GM18951 (cell line): ENCODE data around the gene STK33.
A peak's percentile ranks its signal among the peaks of the same experiment; 100 is the strongest.

Experiments used
- POLR2A ChIP-seq: IDR thresholded peaks from 4 replicates; pipeline ENCODE4 v1.6.1; 2011; ENCODE audit warnings: mild to moderate bottlenecking; ENCODE audit not compliant: insufficient read length, insufficient read depth; ENCODE audit errors: extremely low read depth
- in situ Hi-C: fragments of 300-500 bp; cut with MboI; formaldehyde crosslinking; loops from one replicate; pipeline ENCODE4 v1.12.0; 2022; ENCODE audit warnings: low sequenced_read_pairs, mixed read lengths, inconsistent platforms; ENCODE audit not compliant: unreplicated experiment

STK33 gene

GRCh38 chr11:8356216-8356615, 237.8 kb downstream of the STK33 start:
- in situ Hi-C loops = no loop called here
- TF ChIP-seq POLR2A = no peak

- in situ Hi-C loops = no loop called here
- TF ChIP-seq POLR2A = no peak
These were observed 238.6 kb downstream of the STK33 start for GRCh38 chr11:8355416-8355742.

GRCh38 chr11:8354622-8355415, 239.2 kb downstream of the STK33 start:
- in situ Hi-C loops = no loop called here
- no peak for TF ChIP-seq POLR2A

GRCh38 chr11:8352876-8353505, 241.0 kb downstream of the STK33 start:
- in situ Hi-C loops = no loop called here
- TF ChIP-seq POLR2A = no peak

- in situ Hi-C loops = no loop called here
- no peak for TF ChIP-seq POLR2A
These were observed 241.7 kb downstream of the STK33 start for GRCh38 chr11:8352103-8352875.

- in situ Hi-C loops = no loop called here
- no peak for TF ChIP-seq POLR2A
These were observed 242.8 kb downstream of the STK33 start for GRCh38 chr11:8351223-8351622.

GRCh38 chr11:8347978-8348377, 246.1 kb downstream of the STK33 start:
- TF ChIP-seq POLR2A = no peak
- in situ Hi-C loops = loop anchor here (10.0 kb wide), 1 partner anchor 217 kb away; no protein-coding TSS in a partner anchor

- TF ChIP-seq POLR2A = no peak
- in situ Hi-C loops = loop anchor here (10.0 kb wide), 1 partner anchor 219 kb away; no protein-coding TSS in a partner anchor
These were observed 247.8 kb downstream of the STK33 start for GRCh38 chr11:8346157-8346755.

- in situ Hi-C loops = loop anchor here (10.0 kb wide), 1 partner anchor 220 kb away; no protein-coding TSS in a partner anchor
- no peak for TF ChIP-seq POLR2A
These were observed 248.8 kb downstream of the STK33 start for GRCh38 chr11:8345179-8345578.

- in situ Hi-C loops = loop anchor here (10.0 kb wide), 1 partner anchor 220 kb away; no protein-coding TSS in a partner anchor
- TF ChIP-seq POLR2A = no peak
These were observed 249.7 kb downstream of the STK33 start for GRCh38 chr11:8344346-8344745.

GRCh38 chr11:8342821-8343681, 251.0 kb downstream of the STK33 start:
- TF ChIP-seq POLR2A = peak; percentile 33
- in situ Hi-C loops = loop anchor here (10.0 kb wide), 1 partner anchor 222 kb away; no protein-coding TSS in a partner anchor

GRCh38 chr11:8341996-8342395, 252.0 kb downstream of the STK33 start:
- in situ Hi-C loops = loop anchor here (10.0 kb wide), 1 partner anchor 223 kb away; no protein-coding TSS in a partner anchor
- TF ChIP-seq POLR2A = no peak
